WTC11 (cell line): Measurements from ENCODE around the gene GAL3ST1.

Experiments
- CREB1 ChIP-seq: sonication (generic); formaldehyde crosslinking; IDR thresholded peaks from 2 replicates; pipeline ENCODE4 v1.8.0; 2023; ENCODE audit warnings: mild to moderate bottlenecking, missing genetic modification reagents
- GABPB1 ChIP-seq: sonication (generic); formaldehyde crosslinking; IDR thresholded peaks from 2 replicates; pipeline ENCODE4 v1.8.1; 2023; ENCODE audit warnings: mild to moderate bottlenecking, missing genetic modification reagents
- MAX ChIP-seq: sonication (generic); formaldehyde crosslinking; IDR thresholded peaks from 2 replicates; pipeline ENCODE4 v1.8.0; 2022; ENCODE audit warnings: mild to moderate bottlenecking, missing genetic modification reagents
- TCF7 ChIP-seq: sonication (generic); formaldehyde crosslinking; IDR thresholded peaks from 2 replicates; pipeline ENCODE4 v1.8.0; 2022; ENCODE audit warnings: mild to moderate bottlenecking, low read depth, missing genetic modification reagents, moderate library complexity
- ZBTB43 ChIP-seq: sonication (generic); formaldehyde crosslinking; IDR thresholded peaks from 2 replicates; pipeline ENCODE4 v1.8.1; 2023; ENCODE audit warnings: mild to moderate bottlenecking, missing genetic modification reagents
- TF ChIP-seq, protein P1 (sequence below): fragments of 200-600 bp; IDR thresholded peaks from 2 replicates; pipeline ENCODE4 v1.8.0; 2022; ENCODE audit warnings: antibody characterized with exemption
- TF ChIP-seq, protein P2 (sequence below): fragments of 250-450 bp; sonication (Bioruptor Pico); IDR thresholded peaks from 2 replicates; pipeline ENCODE4 v1.8.0; 2021; ENCODE audit warnings: mild to moderate bottlenecking

DNA sequence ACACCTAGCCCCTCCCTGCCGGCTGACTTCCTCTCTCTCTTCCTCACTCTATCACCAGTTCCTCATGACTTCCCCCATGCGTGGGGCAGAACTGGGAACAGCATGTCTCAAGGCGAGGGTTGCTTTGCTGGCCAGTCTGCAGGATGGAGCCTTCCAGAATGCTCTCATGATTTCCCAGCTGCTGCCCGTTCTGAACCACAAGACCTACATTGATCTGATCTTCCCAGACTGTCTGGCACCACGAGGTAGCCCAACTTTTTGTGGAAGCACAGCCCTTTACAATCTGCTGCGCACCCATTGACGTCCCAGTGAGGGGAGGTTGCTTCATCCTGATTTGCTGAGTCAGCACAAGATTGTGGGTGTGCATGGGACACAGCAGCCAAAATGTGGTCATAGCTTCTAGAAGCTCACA lies 41.1 kb upstream of the GAL3ST1 start:
- TF ChIP-seq, protein P1, sequence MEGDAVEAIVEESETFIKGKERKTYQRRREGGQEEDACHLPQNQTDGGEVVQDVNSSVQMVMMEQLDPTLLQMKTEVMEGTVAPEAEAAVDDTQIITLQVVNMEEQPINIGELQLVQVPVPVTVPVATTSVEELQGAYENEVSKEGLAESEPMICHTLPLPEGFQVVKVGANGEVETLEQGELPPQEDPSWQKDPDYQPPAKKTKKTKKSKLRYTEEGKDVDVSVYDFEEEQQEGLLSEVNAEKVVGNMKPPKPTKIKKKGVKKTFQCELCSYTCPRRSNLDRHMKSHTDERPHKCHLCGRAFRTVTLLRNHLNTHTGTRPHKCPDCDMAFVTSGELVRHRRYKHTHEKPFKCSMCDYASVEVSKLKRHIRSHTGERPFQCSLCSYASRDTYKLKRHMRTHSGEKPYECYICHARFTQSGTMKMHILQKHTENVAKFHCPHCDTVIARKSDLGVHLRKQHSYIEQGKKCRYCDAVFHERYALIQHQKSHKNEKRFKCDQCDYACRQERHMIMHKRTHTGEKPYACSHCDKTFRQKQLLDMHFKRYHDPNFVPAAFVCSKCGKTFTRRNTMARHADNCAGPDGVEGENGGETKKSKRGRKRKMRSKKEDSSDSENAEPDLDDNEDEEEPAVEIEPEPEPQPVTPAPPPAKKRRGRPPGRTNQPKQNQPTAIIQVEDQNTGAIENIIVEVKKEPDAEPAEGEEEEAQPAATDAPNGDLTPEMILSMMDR, result no peak
- TF ChIP-seq GABPB1 (CRISPR knock-in tag), result no peak
- no peak for TF ChIP-seq TCF7 (CRISPR knock-in tag)
- no peak for TF ChIP-seq CREB1 (CRISPR knock-in tag)
- TF ChIP-seq ZBTB43 (CRISPR knock-in tag), result no peak
- TF ChIP-seq MAX (CRISPR knock-in tag), result no peak
- TF ChIP-seq, protein P2, sequence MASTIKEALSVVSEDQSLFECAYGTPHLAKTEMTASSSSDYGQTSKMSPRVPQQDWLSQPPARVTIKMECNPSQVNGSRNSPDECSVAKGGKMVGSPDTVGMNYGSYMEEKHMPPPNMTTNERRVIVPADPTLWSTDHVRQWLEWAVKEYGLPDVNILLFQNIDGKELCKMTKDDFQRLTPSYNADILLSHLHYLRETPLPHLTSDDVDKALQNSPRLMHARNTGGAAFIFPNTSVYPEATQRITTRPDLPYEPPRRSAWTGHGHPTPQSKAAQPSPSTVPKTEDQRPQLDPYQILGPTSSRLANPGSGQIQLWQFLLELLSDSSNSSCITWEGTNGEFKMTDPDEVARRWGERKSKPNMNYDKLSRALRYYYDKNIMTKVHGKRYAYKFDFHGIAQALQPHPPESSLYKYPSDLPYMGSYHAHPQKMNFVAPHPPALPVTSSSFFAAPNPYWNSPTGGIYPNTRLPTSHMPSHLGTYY (CRISPR knock-in tag), result no peak
